ENCODE measurements around the gene KRT1. TPM values are rescaled to one million over a fixed set of nuclear protein-coding genes. Genes with fewer than 3 reads are reported as not detected.
"Not testable (repeated sequence)": the region's sequence is repeated elsewhere in the genome, so short reads cannot be mapped to it uniquely, and the experiment has no call there.

The KRT1 gene
- polyA plus RNA-seq, 12 donors = 0.17 to 1,255 (median 2.6) TPM; not detected in 2

- DNase-seq = peak; percentile 13
These were observed 2.8 kb upstream of the KRT1 start for GRCh38 chr12:52682938-52683574.

DNA sequence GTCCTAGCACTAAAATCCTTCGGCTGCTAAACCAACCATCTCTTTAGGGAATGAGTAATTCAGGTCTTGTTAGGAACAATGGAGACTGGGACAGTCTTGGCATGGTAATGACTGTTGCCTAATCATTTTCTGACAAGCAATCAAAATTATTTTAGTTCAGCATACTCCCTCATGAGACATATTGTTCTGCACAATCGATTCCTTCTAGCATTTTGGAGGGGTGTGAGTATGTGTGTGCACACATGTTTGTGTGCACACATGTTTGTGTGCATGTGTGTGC lies 2.1 kb upstream of the KRT1 start:
- no peak for DNase-seq

- DNase-seq = no peak
These were observed 1.5 kb upstream of the KRT1 start for GRCh38 chr12:52681526-52682380.

DNA sequence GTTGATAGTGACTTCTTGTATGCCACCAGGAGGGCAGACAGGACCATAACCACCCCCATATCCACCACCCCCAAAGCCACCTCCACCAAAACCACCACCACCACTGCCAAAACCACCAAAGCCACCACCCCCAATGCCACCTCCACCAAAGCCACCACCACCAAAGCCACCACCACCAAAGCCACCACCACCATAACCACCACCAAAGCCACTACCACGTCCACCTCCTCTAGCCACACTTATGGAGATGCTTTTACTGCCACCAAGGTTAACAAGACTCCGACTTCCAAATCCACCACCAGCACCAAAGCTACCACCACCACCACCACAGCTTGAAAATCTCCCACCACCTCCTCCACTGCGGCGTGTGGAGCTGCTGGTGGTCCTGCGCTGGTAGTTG lies 332 bp downstream of the KRT1 start:
- DNase-seq = no peak

DNA sequence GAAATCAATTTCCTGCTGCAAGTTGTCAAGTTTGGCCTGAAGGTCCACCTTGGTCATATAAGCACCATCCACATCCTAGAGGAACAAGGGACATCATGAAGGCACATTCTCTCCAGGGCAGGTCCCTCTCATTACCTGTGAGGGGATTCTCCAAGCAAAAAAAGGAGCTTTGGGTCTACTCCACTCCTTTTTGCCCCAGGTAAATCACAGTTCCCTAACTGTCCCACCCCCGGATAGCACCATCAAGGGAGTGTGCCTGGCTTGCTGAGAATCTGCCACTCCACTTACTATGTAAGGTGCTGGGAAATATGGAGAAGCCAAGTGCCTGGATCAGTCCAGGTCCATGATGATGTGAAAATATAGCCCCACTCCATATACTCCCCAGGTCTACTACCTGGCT lies 2.5 kb downstream of the KRT1 start:
- DNase-seq = no peak

DNA sequence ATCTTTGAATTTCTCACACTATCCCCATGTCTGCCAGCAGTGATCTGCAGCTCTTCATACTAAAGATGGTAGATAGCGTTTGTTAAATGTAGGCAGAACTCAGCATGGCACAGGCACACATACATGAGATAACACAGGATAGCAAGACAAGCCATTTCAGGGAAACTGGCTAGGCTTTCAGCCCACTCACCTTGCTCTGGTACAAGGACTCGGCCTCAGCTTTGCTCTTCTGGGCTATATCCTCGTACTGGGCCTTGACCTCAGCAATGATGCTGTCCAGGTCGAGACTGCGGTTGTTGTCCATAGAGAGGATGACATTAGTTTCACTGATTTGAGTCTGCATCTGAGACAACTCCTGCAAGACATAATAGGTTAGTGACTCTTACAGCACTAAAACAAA lies 3.1 kb downstream of the KRT1 start:
- no peak for DNase-seq

DNA sequence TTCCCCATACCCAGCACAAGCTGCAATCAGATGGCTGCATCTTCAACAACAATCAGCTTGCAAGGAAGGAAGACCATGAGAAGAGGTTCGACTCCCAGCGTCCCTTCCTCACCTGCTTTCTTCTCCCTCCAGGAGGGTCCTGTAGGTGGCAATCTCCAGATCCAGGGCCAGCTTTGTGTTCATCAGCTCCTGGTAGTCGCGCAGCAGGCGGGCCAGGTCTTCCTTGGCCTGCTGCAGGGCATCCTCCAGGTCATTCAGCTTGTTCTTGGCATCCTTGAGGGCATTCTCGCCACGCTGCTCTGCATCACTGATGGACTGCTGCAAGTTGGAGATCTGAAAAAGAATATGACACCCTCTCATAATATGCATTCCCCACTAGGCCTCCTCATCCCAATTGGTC lies 4.0 kb downstream of the KRT1 start:
- no peak for DNase-seq

GRCh38 chr12:52675301-52675701 lies 4.9 kb downstream of the KRT1 start:
- no peak for DNase-seq

GRCh38 chr12:52674433-52674775 lies 5.8 kb downstream of the KRT1 start:
- DNase-seq = no peak

DNA sequence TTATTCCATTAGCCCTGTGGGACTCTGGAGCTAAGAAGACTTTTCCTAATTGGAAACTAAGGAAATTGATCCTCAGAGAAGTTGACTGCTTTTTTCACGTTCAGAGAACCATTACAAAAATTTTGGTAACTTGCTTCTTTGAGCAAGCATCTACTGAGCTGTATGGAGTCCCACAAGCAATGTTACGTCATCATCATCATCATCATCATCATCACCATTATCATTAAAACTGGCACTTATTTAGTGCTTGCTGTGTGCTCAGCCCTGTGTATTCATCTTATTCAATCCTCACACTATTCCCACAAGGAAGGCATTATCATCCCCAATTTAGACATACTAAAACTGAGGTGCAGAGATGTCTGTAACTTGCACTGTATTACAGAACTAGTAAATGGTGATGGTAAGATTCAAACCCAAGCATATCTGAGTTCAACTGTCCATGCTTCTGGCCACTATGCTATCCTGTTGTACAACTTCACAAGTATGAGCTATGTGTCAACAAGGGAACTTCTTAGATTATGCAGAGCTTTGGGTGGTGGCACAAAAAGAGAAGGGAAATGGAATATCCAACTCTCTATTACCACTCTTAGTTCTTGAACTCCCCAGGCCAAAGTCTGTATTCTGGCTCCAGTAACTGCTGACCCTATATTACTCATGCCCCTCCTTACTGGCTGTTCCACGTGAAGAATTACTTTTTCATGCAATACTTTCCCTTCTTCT lies 6.3 kb downstream of the KRT1 start:
- no peak for DNase-seq

DNA sequence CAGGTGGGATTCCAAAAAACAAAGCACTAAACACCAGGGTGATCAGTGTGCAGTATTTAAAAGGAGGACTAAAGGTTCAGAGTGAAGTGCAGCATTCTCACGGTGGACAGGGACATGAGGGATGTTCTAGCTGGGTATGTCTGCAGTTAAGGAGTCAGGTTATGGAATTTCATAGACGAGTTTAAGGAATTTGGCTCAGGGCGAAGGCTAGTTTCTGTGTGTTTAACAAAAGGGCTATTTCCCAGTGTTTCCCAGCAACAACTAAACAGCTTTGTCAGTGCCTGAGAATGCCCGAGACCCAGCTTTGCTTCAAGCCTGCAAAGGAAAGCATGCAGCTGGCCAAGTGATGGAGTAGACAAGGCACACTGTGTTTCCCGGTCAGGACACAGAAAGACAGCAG lies 7.0 kb downstream of the KRT1 start:
- DNase-seq = no peak

- no peak for DNase-seq
These were observed 7.8 kb downstream of the KRT1 start for GRCh38 chr12:52672321-52672933.

DNA sequence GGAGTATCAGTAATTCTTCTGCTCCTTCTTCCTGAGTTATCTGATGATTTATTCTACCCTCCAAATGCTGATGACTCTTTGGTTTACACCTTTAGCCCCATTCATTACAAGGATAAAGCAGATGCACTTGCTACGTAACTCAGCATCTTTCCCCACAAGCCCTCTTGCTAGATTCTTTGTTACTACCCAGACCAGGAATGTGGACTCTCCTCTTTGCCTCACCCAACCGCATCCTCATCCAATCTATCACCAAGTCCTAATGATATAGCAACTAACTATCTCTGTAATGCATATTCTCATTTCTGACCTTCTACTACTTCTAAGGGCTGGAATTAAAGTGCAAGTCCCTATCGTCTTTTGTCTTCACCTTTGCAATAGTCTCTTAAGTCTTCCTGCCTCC lies 9.2 kb downstream of the KRT1 start:
- no peak for DNase-seq

DNA sequence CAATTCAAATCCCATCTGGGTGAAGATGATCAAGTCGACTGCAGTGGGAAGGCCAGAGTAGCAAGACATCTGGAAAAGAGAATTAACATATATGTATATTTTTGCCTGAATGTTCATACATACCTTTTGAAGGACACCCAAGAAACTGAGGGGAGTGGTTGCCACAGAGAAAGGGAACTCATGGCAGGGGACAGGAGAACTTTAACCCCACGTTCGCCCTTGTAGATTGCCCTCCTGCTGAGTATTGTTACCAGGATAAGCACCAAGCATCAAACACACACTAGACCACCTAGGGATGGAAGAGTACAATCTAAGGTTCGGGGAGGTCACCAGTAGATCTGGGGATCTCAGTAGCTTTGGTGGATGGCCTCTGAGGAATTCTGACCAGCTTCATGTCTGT lies 9.7 kb downstream of the KRT1 start:
- no peak for DNase-seq

GRCh38 chr12:52669941-52670340 lies 10.3 kb downstream of the KRT1 start:
- not testable (repeated sequence) for DNase-seq

- no peak for DNase-seq
These were observed 10.8 kb downstream of the KRT1 start for GRCh38 chr12:52669426-52669825.

GRCh38 chr12:52667931-52668330 lies 12.3 kb downstream of the KRT1 start:
- no peak for DNase-seq

DNA sequence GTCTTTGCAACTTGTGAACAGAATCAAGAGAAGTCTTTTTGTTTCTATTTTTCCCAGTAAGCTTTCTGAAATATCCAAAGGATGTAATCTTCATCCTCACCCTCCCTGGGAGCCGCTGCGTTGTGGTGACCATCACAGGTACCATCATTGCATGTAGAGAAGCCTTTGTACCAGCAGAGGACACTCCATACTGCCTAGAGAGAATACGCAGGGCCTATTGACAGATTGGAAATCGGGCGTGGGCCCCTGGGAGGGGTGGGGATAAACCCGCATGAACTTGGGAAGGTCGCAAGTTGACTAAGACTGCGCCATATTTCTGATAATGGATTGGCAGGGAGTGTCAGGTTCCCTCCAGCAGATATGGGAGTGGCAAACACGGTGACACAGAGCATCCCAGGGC lies 12.7 kb downstream of the KRT1 start:
- no peak for DNase-seq

DNA sequence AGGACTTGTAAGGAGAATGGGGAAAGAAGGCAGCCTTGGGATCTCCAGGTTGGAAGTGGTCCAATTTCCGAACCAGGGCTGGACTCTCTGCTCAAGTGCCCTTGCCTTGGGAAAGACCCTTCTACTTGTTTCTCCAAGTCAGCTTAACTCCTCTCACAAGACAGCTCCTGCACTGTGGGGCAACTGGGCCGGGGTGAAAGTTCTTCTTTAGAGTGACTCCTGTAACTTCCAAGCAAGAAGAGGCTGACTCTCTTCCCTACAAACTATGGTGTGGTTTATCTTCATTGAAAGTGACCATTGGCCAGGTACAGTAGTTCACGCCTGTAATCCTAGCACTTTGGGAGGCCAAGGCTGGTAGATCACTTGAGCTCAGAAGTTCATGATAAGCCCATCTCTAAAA lies 13.7 kb downstream of the KRT1 start:
- no peak for DNase-seq

- DNase-seq = no peak
These were observed 16.8 kb downstream of the KRT1 start for GRCh38 chr12:52663420-52663819.

DNA sequence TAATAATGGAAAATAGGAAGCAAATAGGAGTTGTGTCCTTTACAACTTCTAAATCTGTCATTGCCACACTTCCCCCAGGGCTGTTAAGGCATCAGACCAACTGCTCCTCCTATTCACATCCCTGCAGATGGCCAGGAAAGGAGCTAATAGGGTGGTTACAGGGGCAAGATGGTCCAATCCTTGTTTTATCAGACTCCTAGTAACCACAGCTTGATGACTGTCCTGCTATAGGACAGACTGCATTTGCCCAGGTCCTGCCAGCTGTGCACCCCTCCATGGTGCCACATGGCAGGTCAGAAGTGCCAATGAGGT lies 17.3 kb downstream of the KRT1 start:
- DNase-seq = no peak

DNA sequence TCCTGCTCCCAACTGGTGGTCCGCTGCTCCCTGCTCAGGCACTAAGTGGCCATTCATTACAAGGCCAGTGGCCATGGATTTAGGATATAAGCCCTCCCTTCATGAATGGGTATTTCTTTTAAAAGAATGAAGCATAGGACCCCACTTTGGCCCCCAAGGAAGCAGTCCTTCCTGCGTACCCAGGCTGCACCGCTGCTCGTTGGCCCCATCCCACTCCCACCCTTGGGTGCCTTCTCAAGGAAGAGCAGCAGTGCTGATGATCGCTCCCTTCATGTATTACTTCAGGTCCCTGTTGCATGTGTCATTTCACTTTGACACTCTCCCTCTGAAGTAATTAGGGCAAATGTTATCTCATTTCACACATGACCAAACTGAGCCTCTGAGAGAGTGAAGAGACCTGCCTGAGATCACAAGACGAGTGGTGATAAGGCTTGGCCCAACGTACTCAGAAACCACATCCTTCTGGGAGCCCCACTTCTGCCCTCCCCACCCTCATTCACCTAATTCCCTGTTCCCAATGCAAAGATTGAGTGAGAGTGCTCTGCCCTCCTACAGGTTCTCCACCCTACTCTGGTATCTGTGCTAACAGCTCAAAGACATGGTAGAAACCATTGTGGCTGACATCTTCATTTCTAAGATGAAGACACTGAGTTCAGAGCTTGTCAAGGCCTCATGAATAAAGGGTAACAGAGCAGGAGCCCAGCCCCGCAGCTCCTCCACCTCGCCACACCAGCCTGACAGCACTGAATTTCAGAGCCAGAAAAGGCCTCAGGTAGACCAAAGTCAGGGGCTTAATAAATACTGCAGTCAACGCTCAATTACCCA lies 17.9 kb downstream of the KRT1 start:
- no peak for DNase-seq
